ENCODE results near the gene B3GALT6.

Gene B3GALT6

GRCh38 chr1:1228596-1229321 is 3.3 kb upstream of the B3GALT6 start:
- no peak for DNase-seq (ENCODE audit: low spot score)
- no peak for TF ChIP-seq CTCF (IDR thresholded peaks at IDR 0.05)
- no peak overlapping the region for H3K4me3 ChIP-seq
- no peak overlapping the region for H3K27ac ChIP-seq

GRCh38 chr1:1229770-1230169 is 2.3 kb upstream of the B3GALT6 start:
- TF ChIP-seq CTCF (IDR thresholded peaks at IDR 0.05), result no peak
- H3K27ac ChIP-seq, result no peak overlapping the region
- peak overlapping the region; percentile 90 for H3K4me3 ChIP-seq
- DNase-seq (ENCODE audit: low spot score), result no peak

GRCh38 chr1:1230656-1231399 is 1.2 kb upstream of the B3GALT6 start:
- Histone ChIP-seq H3K4me3 (peak overlapping the region; percentile 90), H3K27ac (peak overlapping the region; percentile 88 to 93)
- no peak for TF ChIP-seq CTCF (IDR thresholded peaks at IDR 0.05)
- DNase-seq (ENCODE audit: low spot score), result no peak

GRCh38 chr1:1231400-1232207 is 433 bp upstream of the B3GALT6 start, which contains the start of gene SDF4:
Gene SDF4, minus strand, starts transcription at chr1:1232001. Its CDS starts 3,229 bp downstream, at chr1:1228772.
- peak within 1 kb of the TSS; percentile 90 for H3K4me3 ChIP-seq

GRCh38 chr1:1232796-1233566 is 944 bp downstream of the B3GALT6 start:
- Histone ChIP-seq H3K4me3 (peak overlapping the region; percentile 90), H3K27ac (no peak overlapping the region)
- no peak for TF ChIP-seq CTCF (IDR thresholded peaks at IDR 0.05)
- no peak for DNase-seq (ENCODE audit: low spot score)

More at GRCh38 chr1:1231400-1232207, 433 bp upstream of the B3GALT6 start, which contains the start of gene SDF4:
- no peak for TF ChIP-seq CTCF (IDR thresholded peaks at IDR 0.05)
- peak; percentile 97 for DNase-seq (ENCODE audit: low spot score)
- H3K27ac ChIP-seq, result peak within 1 kb of the TSS; percentile 88 to 93

GRCh38 chr1:1233567-1233892 is 1.5 kb downstream of the B3GALT6 start:
- DNase-seq (ENCODE audit: low spot score), result no peak
- Histone ChIP-seq H3K27ac (no peak overlapping the region), H3K4me3 (no peak overlapping the region)
- TF ChIP-seq CTCF (IDR thresholded peaks at IDR 0.05), result no peak

Measured in coronary artery (tissue), 2 donors.